IPS DF 19.7 (cell line): ENCODE data around the gene FAM234A.
"Not testable (repeated sequence)": the region's sequence is repeated elsewhere in the genome, so short reads cannot be mapped to it uniquely, and the experiment has no call there.

Experiments
- DNase-seq: peaks from one replicate; pipeline ENCODE4 v3.0.0-alpha.2; 2013; ENCODE audit warnings: low read depth, low spot score

The FAM234A gene

GRCh38 chr16:234468-235305, at the start of gene FAM234A:
Gene FAM234A, plus strand, starts transcription at chr16:234821. Its CDS starts 19,593 bp downstream, at chr16:254414.
- DNase-seq, result peak; percentile 77

DNA sequence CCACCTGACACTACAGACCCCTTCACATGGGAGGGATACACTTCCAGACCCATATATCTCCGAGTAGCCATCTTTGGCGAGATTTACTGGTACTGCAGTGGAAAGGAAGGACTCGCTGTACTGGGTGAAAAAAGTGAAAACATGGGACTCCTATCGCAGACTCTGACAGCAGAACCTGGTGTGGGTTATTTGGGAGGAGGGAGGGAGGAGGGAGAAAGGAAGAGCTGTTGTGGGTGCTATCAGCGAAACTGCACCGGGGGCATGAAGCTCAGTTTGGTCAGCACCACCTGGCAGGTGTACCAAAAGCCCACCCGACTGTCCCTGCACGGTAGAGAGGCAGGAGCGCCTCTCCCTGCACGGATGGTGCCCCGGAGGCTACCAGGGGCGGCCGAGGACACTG, 49.4 kb upstream of the FAM234A start:
- no peak for DNase-seq

DNA sequence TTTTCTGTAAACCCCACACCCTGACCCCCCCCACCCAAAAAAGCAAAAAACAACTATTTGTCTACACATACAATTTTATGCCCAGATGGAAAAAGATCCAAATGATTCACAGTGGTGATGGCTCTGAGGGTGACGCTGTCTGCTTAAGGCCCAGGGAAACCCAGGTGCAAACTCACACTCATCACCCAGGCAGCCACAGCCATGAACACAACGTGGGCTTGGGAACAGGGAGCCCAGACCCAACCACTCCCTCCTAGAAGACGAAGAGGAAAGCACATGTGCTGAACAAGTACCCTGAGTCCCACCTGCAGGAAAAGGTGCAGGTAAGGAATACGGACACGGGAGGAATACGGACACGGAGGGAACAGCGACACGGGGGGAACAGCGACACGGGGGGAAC, 48.9 kb upstream of the FAM234A start:
- DNase-seq, result no peak

- no peak for DNase-seq
These were observed 47.3 kb upstream of the FAM234A start for GRCh38 chr16:187330-187729.

- no peak for DNase-seq
These were observed 45.9 kb upstream of the FAM234A start for GRCh38 chr16:188674-189073.

GRCh38 chr16:189604-190186, 44.9 kb upstream of the FAM234A start:
- DNase-seq, result no peak

GRCh38 chr16:191831-192230, 42.8 kb upstream of the FAM234A start:
- DNase-seq, result no peak

- DNase-seq, result no peak
These were observed 41.9 kb upstream of the FAM234A start for GRCh38 chr16:192686-193085.

GRCh38 chr16:193441-193840, 41.2 kb upstream of the FAM234A start:
- DNase-seq, result no peak

GRCh38 chr16:194516-194915, 40.1 kb upstream of the FAM234A start:
- no peak for DNase-seq

DNA sequence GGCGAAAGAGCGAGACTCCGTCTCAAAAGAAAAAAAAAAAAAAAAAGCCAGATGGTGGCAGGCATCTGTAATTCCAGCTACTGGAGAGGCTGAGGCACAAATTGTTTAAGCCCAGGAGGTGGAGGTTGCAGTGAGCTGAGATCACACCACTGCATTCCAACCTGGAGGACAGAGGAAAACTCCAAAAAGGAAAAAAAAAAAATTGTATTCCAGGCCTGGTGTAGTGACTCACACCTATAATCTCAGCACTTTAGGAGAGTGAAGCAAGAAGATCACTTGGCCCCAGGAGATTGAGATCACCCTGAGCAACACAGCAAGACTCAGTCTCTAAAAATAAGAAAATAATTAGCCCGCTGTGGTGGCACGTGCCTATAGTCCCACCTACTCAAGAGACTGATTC, 34.2 kb upstream of the FAM234A start:
- no peak for DNase-seq

- DNase-seq, result no peak
These were observed 31.4 kb upstream of the FAM234A start for GRCh38 chr16:203246-203645.

DNA sequence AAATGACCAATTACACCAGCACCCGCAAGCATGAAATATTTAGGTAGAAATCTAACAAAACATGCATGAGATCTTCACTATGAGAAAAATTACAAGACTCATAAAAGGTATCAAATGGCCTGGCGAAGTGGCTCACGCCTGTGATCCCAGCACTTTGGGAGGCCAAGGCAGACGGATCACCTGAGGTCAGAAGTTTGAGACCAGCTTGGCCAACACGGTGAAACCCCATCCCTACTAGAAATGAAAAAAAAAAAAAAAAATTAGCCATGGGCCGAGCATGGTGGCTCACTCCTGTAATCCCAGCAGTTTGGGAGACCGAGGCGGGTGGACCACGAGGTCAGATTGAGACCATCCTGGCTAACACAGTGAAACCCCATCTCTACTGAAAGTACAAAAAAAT, 30.6 kb upstream of the FAM234A start:
- not testable (repeated sequence) for DNase-seq

DNA sequence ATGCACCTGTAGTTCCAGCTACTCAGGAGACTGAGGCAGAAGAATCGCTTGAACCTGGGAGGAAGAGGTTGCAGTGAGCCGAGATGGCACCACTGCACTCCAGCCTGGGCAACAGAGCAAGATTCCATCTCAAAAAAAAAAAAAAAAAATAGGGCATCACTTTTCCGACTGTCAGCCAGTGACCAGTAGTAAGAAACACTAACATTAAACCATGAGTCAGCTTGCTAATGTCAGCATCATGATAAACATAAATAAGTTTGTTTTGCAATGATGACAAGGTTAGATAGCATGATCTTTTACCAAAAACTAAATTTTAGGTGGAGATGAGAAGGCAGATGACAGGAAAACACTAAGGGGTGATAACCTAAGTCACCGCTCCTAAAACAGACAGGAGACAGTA, 25.3 kb upstream of the FAM234A start:
- DNase-seq, result not testable (repeated sequence)

- not testable (repeated sequence) for DNase-seq
These were observed 22.9 kb upstream of the FAM234A start for GRCh38 chr16:211631-212180.

GRCh38 chr16:212999-213398, 21.6 kb upstream of the FAM234A start:
- DNase-seq, result no peak

- DNase-seq, result no peak
These were observed 14.6 kb upstream of the FAM234A start for GRCh38 chr16:220021-220420.

GRCh38 chr16:228151-228851, 6.3 kb upstream of the FAM234A start:
- DNase-seq, result no peak

- DNase-seq, result peak; percentile 65
These were observed 5.5 kb upstream of the FAM234A start, which contains the start of gene LUC7L for GRCh38 chr16:228852-229730. Gene LUC7L, minus strand, starts transcription at chr16:229449. Its CDS starts 110 bp downstream, at chr16:229339.

DNA sequence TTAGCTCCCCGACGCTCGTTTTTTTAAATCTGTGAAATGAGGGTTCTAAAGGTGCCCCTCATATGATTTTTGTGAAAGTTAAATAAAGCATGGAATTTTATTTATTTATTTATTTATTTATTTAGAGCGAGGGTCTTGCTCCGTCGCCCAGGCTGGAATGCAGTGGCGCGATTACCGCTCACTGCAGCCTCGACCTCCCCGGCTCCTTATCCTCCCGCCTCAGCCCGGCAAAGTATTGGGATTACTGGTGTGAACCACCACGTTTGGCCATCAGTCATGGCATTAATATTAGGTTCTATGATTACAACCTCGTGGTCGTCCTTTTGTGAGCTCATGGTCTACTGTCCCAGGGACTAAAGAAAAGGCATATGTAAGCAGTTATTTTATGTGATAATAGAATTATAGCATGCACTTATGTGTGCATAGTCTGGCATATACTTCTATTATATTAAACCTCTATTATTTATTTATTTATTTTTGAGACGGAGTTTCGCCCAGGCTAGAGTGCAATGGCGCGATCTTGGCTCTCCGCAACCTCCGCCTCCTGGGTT, 4.8 kb upstream of the FAM234A start:
- no peak for DNase-seq

DNA sequence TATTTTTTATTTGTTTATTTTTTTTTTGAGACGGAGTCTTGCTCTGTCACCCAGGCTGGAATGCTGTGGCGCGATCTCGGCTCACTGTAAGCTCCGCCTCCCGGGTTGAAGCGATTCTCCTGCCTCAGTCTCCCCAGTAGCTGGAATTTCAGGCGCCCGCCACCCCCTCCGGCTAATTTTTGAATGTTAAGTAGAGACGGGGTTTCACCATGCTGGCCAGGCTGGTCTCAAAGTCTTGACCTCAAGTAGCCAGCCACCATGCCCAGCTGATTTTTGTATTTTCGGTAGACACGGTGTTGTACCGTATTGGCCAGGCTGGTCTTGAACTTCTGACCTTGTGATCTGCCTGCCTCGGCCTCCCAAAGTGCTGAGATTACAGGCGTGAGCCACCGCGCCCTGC, 4.3 kb upstream of the FAM234A start:
- DNase-seq, result not testable (repeated sequence)
